Measurements from ENCODE around the gene KCNMA1. TPM values are rescaled to one million over a fixed set of nuclear protein-coding genes. Genes with fewer than 3 reads are reported as not detected.
A peak's percentile ranks its signal among the peaks of the same experiment; 100 is the strongest.

KCNMA1 gene
- total RNA-seq, 2 donors from 2014 or later = 29.1 to 37.9 TPM

- intact Hi-C loops (cut with DNase I) = no loop called here
- TF ChIP-seq POLR2A (IDR thresholded peaks at IDR 0.05) (no peak), CTCF (IDR thresholded peaks at IDR 0.05) (no peak), POLR2AphosphoS5 (IDR thresholded peaks at IDR 0.05) (no peak)
- Histone ChIP-seq H3K4me3 (no peak overlapping the region), H3K27ac (no peak overlapping the region), H3K36me3 (no peaks in the 10 kb centered on the region), H3K27me3 (replicated peaks; ENCODE audit: insufficient read depth) (no peaks in the 10 kb centered on the region), H3K9me3 (no peaks in the 10 kb centered on the region), H3K4me1 (replicated peaks) (no peaks in the 10 kb centered on the region)
- WGBS = 88% methylated on average over 2 of the region's 2 CpGs
- no peak for DNase-seq (ENCODE audit: low spot score)
Observed at GRCh38 chr10:76906256-76906655, 731.4 kb downstream of the KCNMA1 start.

GRCh38 chr10:76905251-76905650, 732.4 kb downstream of the KCNMA1 start:
- no peak overlapping the region for H3K4me3 ChIP-seq
- WGBS = 97% methylated on average over 5 of the region's 5 CpGs
- H3K27me3 ChIP-seq (replicated peaks; ENCODE audit: insufficient read depth) = no peaks in the 10 kb centered on the region
- no peaks in the 10 kb centered on the region for H3K36me3 ChIP-seq
- no peak for TF ChIP-seq POLR2A (IDR thresholded peaks at IDR 0.05)
- no peak for TF ChIP-seq CTCF (IDR thresholded peaks at IDR 0.05)
- no peak for TF ChIP-seq POLR2AphosphoS5 (IDR thresholded peaks at IDR 0.05)
- no peak overlapping the region for H3K27ac ChIP-seq
- intact Hi-C loops (cut with DNase I) = no loop called here
- H3K9me3 ChIP-seq = no peaks in the 10 kb centered on the region
- no peaks in the 10 kb centered on the region for H3K4me1 ChIP-seq (replicated peaks)
- no peak for DNase-seq (ENCODE audit: low spot score)

GRCh38 chr10:76903387-76903945, 734.1 kb downstream of the KCNMA1 start:
- Histone ChIP-seq H3K4me1 (replicated peaks) (no peaks in the 10 kb centered on the region), H3K9me3 (no peaks in the 10 kb centered on the region), H3K27ac (no peak overlapping the region), H3K36me3 (no peaks in the 10 kb centered on the region), H3K4me3 (no peak overlapping the region), H3K27me3 (replicated peaks; ENCODE audit: insufficient read depth) (no peaks in the 10 kb centered on the region)
- no peak for DNase-seq (ENCODE audit: low spot score)
- 63% methylated on average over 7 of the region's 7 CpGs for WGBS
- TF ChIP-seq POLR2AphosphoS5 (IDR thresholded peaks at IDR 0.05) = no peak
- no peak for TF ChIP-seq CTCF (IDR thresholded peaks at IDR 0.05)
- TF ChIP-seq POLR2A (IDR thresholded peaks at IDR 0.05) = no peak
- intact Hi-C loops (cut with DNase I) = no loop called here

- no peaks in the 10 kb centered on the region for H3K36me3 ChIP-seq
- H3K4me3 ChIP-seq = no peak overlapping the region
- no peaks in the 10 kb centered on the region for H3K4me1 ChIP-seq (replicated peaks)
- WGBS = 40% methylated on average over 10 of the region's 10 CpGs
- TF ChIP-seq CTCF (IDR thresholded peaks at IDR 0.05) (peak in 1 of 4 experiments; percentile 10), POLR2A (IDR thresholded peaks at IDR 0.05) (no peak)
- no peaks in the 10 kb centered on the region for H3K27me3 ChIP-seq (replicated peaks; ENCODE audit: insufficient read depth)
- DNase-seq (ENCODE audit: low spot score) = no peak
- no peaks in the 10 kb centered on the region for H3K9me3 ChIP-seq
- intact Hi-C loops (cut with DNase I) = no loop called here
- H3K27ac ChIP-seq = no peak overlapping the region
Observed at GRCh38 chr10:76902949-76903348, 734.7 kb downstream of the KCNMA1 start.

- H3K4me1 ChIP-seq (replicated peaks) = no peaks in the 10 kb centered on the region
- no peaks in the 10 kb centered on the region for H3K9me3 ChIP-seq
- H3K36me3 ChIP-seq = no peaks in the 10 kb centered on the region
- intact Hi-C loops (cut with DNase I) = no loop called here
- no peak overlapping the region for H3K4me3 ChIP-seq
- H3K27ac ChIP-seq = no peak overlapping the region
- WGBS = 93% methylated on average over 3 of the region's 3 CpGs
- no peaks in the 10 kb centered on the region for H3K27me3 ChIP-seq (replicated peaks; ENCODE audit: insufficient read depth)
- DNase-seq (ENCODE audit: low spot score) = no peak
- TF ChIP-seq POLR2A (IDR thresholded peaks at IDR 0.05) = no peak
- TF ChIP-seq POLR2AphosphoS5 (IDR thresholded peaks at IDR 0.05) = no peak
- TF ChIP-seq CTCF (IDR thresholded peaks at IDR 0.05) = no peak
Observed at GRCh38 chr10:76901701-76902100, 735.9 kb downstream of the KCNMA1 start.
